DMS114 treated with DMSO at 0.1 percent for 48 hours (cell line): ENCODE measurements around the gene SMG9.
"Not testable (repeated sequence)": the region's sequence is repeated elsewhere in the genome, so short reads cannot be mapped to it uniquely, and the experiment has no call there.

ENCODE experiments used
- DNase-seq: peaks from one replicate; lab custom pipeline; 2025; ENCODE audit not compliant: unreplicated experiment; lab: John Stamatoyannopoulos, UW

Gene SMG9

GRCh38 chr19:43780706-43781525 is 26.2 kb upstream of the SMG9 start, which contains the start of gene KCNN4:
Gene KCNN4 (minus strand): TSS chr19:43780973. CDS start chr19:43780861, 112 bp downstream.
- no peak for DNase-seq

GRCh38 chr19:43779820-43780219 is 25.1 kb upstream of the SMG9 start:
- no peak for DNase-seq

- no peak for DNase-seq
Measured at GRCh38 chr19:43779147-43779819, 24.5 kb upstream of the SMG9 start.

GRCh38 chr19:43778651-43779050 is 23.9 kb upstream of the SMG9 start:
- no peak for DNase-seq

- DNase-seq = no peak
Measured at GRCh38 chr19:43777163-43777695, 22.5 kb upstream of the SMG9 start.

- no peak for DNase-seq
Measured at GRCh38 chr19:43776286-43776685, 21.5 kb upstream of the SMG9 start.

GRCh38 chr19:43775299-43775890 is 20.6 kb upstream of the SMG9 start:
- no peak for DNase-seq

GRCh38 chr19:43774940-43775258 is 20.1 kb upstream of the SMG9 start:
- not testable (repeated sequence) for DNase-seq

- no peak for DNase-seq
Measured at GRCh38 chr19:43774103-43774939, 19.6 kb upstream of the SMG9 start.

- no peak for DNase-seq
Measured at GRCh38 chr19:43773725-43774102, 19.0 kb upstream of the SMG9 start.

- DNase-seq = no peak
Measured at GRCh38 chr19:43769256-43769655, 14.5 kb upstream of the SMG9 start.

- no peak for DNase-seq
Measured at GRCh38 chr19:43768273-43769050, 13.7 kb upstream of the SMG9 start.

GRCh38 chr19:43767818-43768217 is 13.1 kb upstream of the SMG9 start:
- DNase-seq = no peak

- no peak for DNase-seq
Measured at GRCh38 chr19:43767316-43767715, 12.6 kb upstream of the SMG9 start.

- DNase-seq = no peak
Measured at GRCh38 chr19:43766755-43767043, 11.9 kb upstream of the SMG9 start.

- DNase-seq = no peak
Measured at GRCh38 chr19:43765109-43765876, 10.5 kb upstream of the SMG9 start.

GRCh38 chr19:43764684-43765083 is 9.9 kb upstream of the SMG9 start:
- not testable (repeated sequence) for DNase-seq

- no peak for DNase-seq
Measured at GRCh38 chr19:43763473-43763939, 8.7 kb upstream of the SMG9 start.

GRCh38 chr19:43762814-43763213 is 8.1 kb upstream of the SMG9 start:
- no peak for DNase-seq

GRCh38 chr19:43760941-43761340 is 6.2 kb upstream of the SMG9 start:
- no peak for DNase-seq
